A204.1 (cell line): Measurements from ENCODE around the gene NMU.
"Not testable (repeated sequence)": the region's sequence is repeated elsewhere in the genome, so short reads cannot be mapped to it uniquely, and the experiment has no call there.

Experiments used
- FAIRE-seq: peaks from 2 replicates; lab custom pipeline; 2012; peaks lifted over from hg19 to GRCh38; lab: Jason Lieb, UNC

The NMU gene

GRCh38 chr4:55624063-55624462 lies 12.0 kb downstream of the NMU start:
- FAIRE-seq = not testable (repeated sequence)

- no peak for FAIRE-seq
Measured at GRCh38 chr4:55618546-55619143, 17.5 kb downstream of the NMU start.

- FAIRE-seq = no peak
Measured at GRCh38 chr4:55617587-55618197, 18.4 kb downstream of the NMU start.

- FAIRE-seq = no peak
Measured at GRCh38 chr4:55615008-55615407, 21.1 kb downstream of the NMU start.

GRCh38 chr4:55613621-55614020 lies 22.5 kb downstream of the NMU start:
- FAIRE-seq = no peak

- no peak for FAIRE-seq
Measured at GRCh38 chr4:55612341-55612740, 23.8 kb downstream of the NMU start.

- FAIRE-seq = no peak
Measured at GRCh38 chr4:55611358-55612059, 24.6 kb downstream of the NMU start.

GRCh38 chr4:55610381-55610780 lies 25.7 kb downstream of the NMU start:
- FAIRE-seq = no peak

GRCh38 chr4:55609393-55609866 lies 26.7 kb downstream of the NMU start:
- FAIRE-seq = no peak

GRCh38 chr4:55608591-55608990 lies 27.5 kb downstream of the NMU start:
- FAIRE-seq = no peak

- FAIRE-seq = no peak
Measured at GRCh38 chr4:55604996-55605395, 31.1 kb downstream of the NMU start.

GRCh38 chr4:55600640-55601039 lies 35.5 kb downstream of the NMU start:
- FAIRE-seq = no peak

GRCh38 chr4:55598641-55599040 lies 37.5 kb downstream of the NMU start:
- FAIRE-seq = no peak

- no peak for FAIRE-seq
Measured at GRCh38 chr4:55592014-55592413, 44.1 kb downstream of the NMU start, which contains the start of gene PDCL2. TSS of gene PDCL2 (minus strand) at chr4:55592245. CDS start at chr4:55592109, 136 bp downstream.

GRCh38 chr4:55588160-55588559 lies 47.9 kb downstream of the NMU start:
- no peak for FAIRE-seq

- not testable (repeated sequence) for FAIRE-seq
Measured at GRCh38 chr4:55582773-55583172, 53.3 kb downstream of the NMU start.

- FAIRE-seq = no peak
Measured at GRCh38 chr4:55578341-55579010, 57.6 kb downstream of the NMU start.

GRCh38 chr4:55575513-55575912 lies 60.6 kb downstream of the NMU start:
- FAIRE-seq = no peak

- no peak for FAIRE-seq
Measured at GRCh38 chr4:55574252-55574651, 61.8 kb downstream of the NMU start.

GRCh38 chr4:55571806-55572205 lies 64.3 kb downstream of the NMU start:
- no peak for FAIRE-seq

- no peak for FAIRE-seq
Measured at GRCh38 chr4:55568905-55569504, 67.1 kb downstream of the NMU start.

GRCh38 chr4:55561889-55562288 lies 74.2 kb downstream of the NMU start:
- FAIRE-seq = no peak

GRCh38 chr4:55560096-55560495 lies 76.0 kb downstream of the NMU start:
- FAIRE-seq = no peak
